ENCODE measurements around the gene A1BG. TPM values are rescaled to one million over a fixed set of nuclear protein-coding genes. Genes with fewer than 3 reads are reported as not detected.

The A1BG gene
- polyA plus RNA-seq, 3 donors = 30.2 to 54.5 (median 35.3) TPM

- peaks cover 5 to 30% of the 10 kb centered on the region in 2 donors for H3K27me3 ChIP-seq (ENCODE audit: control insufficient read depth in 2 of 2, insufficient read depth in 2 of 2, low read length in 2 of 2)
- Mint-ChIP-seq H3K36me3 (peaks cover 18 to 20% of the 10 kb centered on the region in 2 donors), H3K4me1 (peaks cover 20% of the 10 kb centered on the region), H3K27me3 (ENCODE audit: low read depth in 3 of 3) (peaks cover 30 to 44% (median 43%) of the 10 kb centered on the region in 3 donors), H3K4me3 (no peak overlapping the region), H3K27ac (no peak overlapping the region), H3K9me3 (peaks cover 0 to 11% (median 0%) of the 10 kb centered on the region in 7 donors)
- intact Hi-C loops (cut with micrococcal nuclease) = no loop called here
- peaks cover 14 to 18% of the 10 kb centered on the region in 2 donors for H3K4me1 ChIP-seq (ENCODE audit: control insufficient read depth in 1 of 2, insufficient read depth in 2 of 2, low read length in 2 of 2)
- H3K4me3 ChIP-seq (replicated peaks in 1 of 3; ENCODE audit: low read depth in 2 of 3, low read length in 3 of 3) = no peak overlapping the region
- DNase-seq = no peak
- H3K27ac ChIP-seq (ENCODE audit: low read depth in 1 of 2, low read length in 2 of 2) = no peak overlapping the region
- peaks cover 16 to 18% of the 10 kb centered on the region in 2 donors for H3K36me3 ChIP-seq (replicated peaks in 1 of 2; ENCODE audit: control insufficient read depth in 1 of 2, insufficient read depth in 2 of 2, low read length in 2 of 2)
- no peak for TF ChIP-seq CTCF (IDR thresholded peaks at IDR 0.05)
- no peak overlapping the region for H3K4me2 ChIP-seq (replicated peaks; ENCODE audit: extremely low read depth, low read length, poor library complexity, severe bottlenecking)
- WGBS (ENCODE audit: insufficient coverage) = 60% methylated on average over 1 of the region's 6 CpGs
- no peak overlapping the region for H3K9ac ChIP-seq (ENCODE audit: insufficient read depth, low read length, poor library complexity, severe bottlenecking)
- H2AFZ ChIP-seq (ENCODE audit: insufficient read depth, low read depth, low read length, poor library complexity, severe bottlenecking) = no peak overlapping the region
- H3K79me2 ChIP-seq (ENCODE audit: insufficient read depth, low read length) = no peaks in the 10 kb centered on the region
- H4K20me1 ChIP-seq (ENCODE audit: insufficient read depth, low read length) = no peaks in the 10 kb centered on the region
- H3K9me3 ChIP-seq (replicated peaks in 1 of 2; ENCODE audit: control insufficient read depth in 1 of 2, insufficient read depth in 1 of 2, low read length in 2 of 2) = no peaks in the 10 kb centered on the region
Observed at GRCh38 chr19:58398545-58398944, 45.3 kb upstream of the A1BG start.

GRCh38 chr19:58398087-58398486 lies 44.8 kb upstream of the A1BG start:
- no peak overlapping the region for H3K27ac Mint-ChIP-seq
- H3K36me3 Mint-ChIP-seq = peaks cover 22 to 24% of the 10 kb centered on the region in 2 donors
- peaks cover 20% of the 10 kb centered on the region for H3K4me1 Mint-ChIP-seq
- peaks cover 30 to 44% (median 43%) of the 10 kb centered on the region in 3 donors for H3K27me3 Mint-ChIP-seq (ENCODE audit: low read depth in 3 of 3)
- no peak for TF ChIP-seq CTCF (IDR thresholded peaks at IDR 0.05)
- Histone ChIP-seq H3K36me3 (replicated peaks in 1 of 2; ENCODE audit: control insufficient read depth in 1 of 2, insufficient read depth in 2 of 2, low read length in 2 of 2) (peaks cover 20 to 22% of the 10 kb centered on the region in 2 donors), H3K27ac (ENCODE audit: low read depth in 1 of 2, low read length in 2 of 2) (no peak overlapping the region), H3K9me3 (replicated peaks in 1 of 2; ENCODE audit: control insufficient read depth in 1 of 2, insufficient read depth in 1 of 2, low read length in 2 of 2) (no peaks in the 10 kb centered on the region), H3K4me1 (ENCODE audit: control insufficient read depth in 1 of 2, insufficient read depth in 2 of 2, low read length in 2 of 2) (peaks cover 14 to 18% of the 10 kb centered on the region in 2 donors), H3K27me3 (ENCODE audit: control insufficient read depth in 2 of 2, insufficient read depth in 2 of 2, low read length in 2 of 2) (peaks cover 5 to 30% of the 10 kb centered on the region in 2 donors), H3K4me3 (replicated peaks in 1 of 3; ENCODE audit: low read depth in 2 of 3, low read length in 3 of 3) (no peak overlapping the region), H3K79me2 (ENCODE audit: insufficient read depth, low read length) (no peaks in the 10 kb centered on the region), H3K4me2 (replicated peaks; ENCODE audit: extremely low read depth, low read length, poor library complexity, severe bottlenecking) (no peak overlapping the region), H2AFZ (ENCODE audit: insufficient read depth, low read depth, low read length, poor library complexity, severe bottlenecking) (no peak overlapping the region), H4K20me1 (ENCODE audit: insufficient read depth, low read length) (no peaks in the 10 kb centered on the region), H3K9ac (ENCODE audit: insufficient read depth, low read length, poor library complexity, severe bottlenecking) (no peak overlapping the region)
- peaks cover 0 to 11% (median 0%) of the 10 kb centered on the region in 7 donors for H3K9me3 Mint-ChIP-seq
- 100% methylated on average over 1 of the region's 4 CpGs for WGBS (ENCODE audit: insufficient coverage)
- DNase-seq = no peak
- intact Hi-C loops (cut with micrococcal nuclease) = no loop called here
- peak overlapping the region in 1 of 2 donors; percentile 48 for H3K4me3 Mint-ChIP-seq
